ENCODE results near the gene TSPAN18. TPM values are rescaled to one million over a fixed set of nuclear protein-coding genes. Genes with fewer than 3 reads are reported as not detected.

TSPAN18 gene
- total RNA-seq, 4 donors from 2014 or later = 31.1 to 74.6 (median 34.7) TPM

DNA sequence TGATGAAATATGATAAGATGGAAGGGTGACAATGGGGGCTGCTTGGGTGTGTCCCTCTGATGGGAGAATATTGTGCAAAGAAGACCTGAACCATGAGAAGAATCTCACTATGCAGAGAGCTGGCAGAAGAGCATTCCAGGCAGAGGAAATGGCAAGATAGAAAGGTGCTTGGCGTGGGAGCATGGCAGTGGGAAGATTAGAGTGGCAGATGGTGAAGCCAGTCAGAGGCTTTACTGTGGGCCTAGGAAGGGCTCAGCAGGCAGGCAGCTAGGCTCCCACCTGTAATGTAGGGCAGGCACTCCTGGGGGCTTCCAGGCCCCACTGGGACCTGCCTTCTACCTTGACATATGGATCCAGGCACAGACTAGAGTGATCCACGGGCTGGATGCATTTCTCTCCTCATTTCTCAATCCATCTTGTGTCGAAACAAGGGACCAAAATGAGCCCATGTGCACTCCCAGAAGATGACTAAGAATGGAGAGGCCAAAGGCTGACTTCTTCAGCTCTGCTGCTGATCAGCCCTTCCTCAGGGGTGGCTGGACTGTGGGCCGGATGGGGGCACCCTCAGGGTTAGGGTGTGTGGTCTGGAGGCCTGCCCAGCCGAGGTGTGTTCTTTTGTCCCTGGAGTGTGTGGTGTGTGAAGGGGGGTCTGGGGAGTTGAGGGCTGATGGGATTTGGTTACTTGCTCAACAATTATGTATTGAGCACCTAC lies 88.3 kb downstream of the TSPAN18 start:
- H3K9me3 ChIP-seq = no peaks in the 10 kb centered on the region
- peak overlapping the region in 3 of 4 donors; percentile 5 to 43 (median 40) for H3K27ac ChIP-seq
- no peak for TF ChIP-seq POLR2A (IDR thresholded peaks at IDR 0.05)
- TF ChIP-seq, protein P1, sequence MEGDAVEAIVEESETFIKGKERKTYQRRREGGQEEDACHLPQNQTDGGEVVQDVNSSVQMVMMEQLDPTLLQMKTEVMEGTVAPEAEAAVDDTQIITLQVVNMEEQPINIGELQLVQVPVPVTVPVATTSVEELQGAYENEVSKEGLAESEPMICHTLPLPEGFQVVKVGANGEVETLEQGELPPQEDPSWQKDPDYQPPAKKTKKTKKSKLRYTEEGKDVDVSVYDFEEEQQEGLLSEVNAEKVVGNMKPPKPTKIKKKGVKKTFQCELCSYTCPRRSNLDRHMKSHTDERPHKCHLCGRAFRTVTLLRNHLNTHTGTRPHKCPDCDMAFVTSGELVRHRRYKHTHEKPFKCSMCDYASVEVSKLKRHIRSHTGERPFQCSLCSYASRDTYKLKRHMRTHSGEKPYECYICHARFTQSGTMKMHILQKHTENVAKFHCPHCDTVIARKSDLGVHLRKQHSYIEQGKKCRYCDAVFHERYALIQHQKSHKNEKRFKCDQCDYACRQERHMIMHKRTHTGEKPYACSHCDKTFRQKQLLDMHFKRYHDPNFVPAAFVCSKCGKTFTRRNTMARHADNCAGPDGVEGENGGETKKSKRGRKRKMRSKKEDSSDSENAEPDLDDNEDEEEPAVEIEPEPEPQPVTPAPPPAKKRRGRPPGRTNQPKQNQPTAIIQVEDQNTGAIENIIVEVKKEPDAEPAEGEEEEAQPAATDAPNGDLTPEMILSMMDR (IDR thresholded peaks at IDR 0.05) = no peak
- no peaks in the 10 kb centered on the region for H3K27me3 ChIP-seq
- WGBS, 2 donors (ENCODE audit: low coverage in 1 of 2) = 82 to 100% methylated on average over 1 to 2 of the region's 5 CpGs
- no peak overlapping the region for H3K4me3 ChIP-seq
- peak; percentile 20 for ATAC-seq
- peaks cover 0 to 97% (median 28%) of the 10 kb centered on the region in 3 donors for H3K4me1 ChIP-seq
- H3K36me3 ChIP-seq = no peaks in the 10 kb centered on the region

DNA sequence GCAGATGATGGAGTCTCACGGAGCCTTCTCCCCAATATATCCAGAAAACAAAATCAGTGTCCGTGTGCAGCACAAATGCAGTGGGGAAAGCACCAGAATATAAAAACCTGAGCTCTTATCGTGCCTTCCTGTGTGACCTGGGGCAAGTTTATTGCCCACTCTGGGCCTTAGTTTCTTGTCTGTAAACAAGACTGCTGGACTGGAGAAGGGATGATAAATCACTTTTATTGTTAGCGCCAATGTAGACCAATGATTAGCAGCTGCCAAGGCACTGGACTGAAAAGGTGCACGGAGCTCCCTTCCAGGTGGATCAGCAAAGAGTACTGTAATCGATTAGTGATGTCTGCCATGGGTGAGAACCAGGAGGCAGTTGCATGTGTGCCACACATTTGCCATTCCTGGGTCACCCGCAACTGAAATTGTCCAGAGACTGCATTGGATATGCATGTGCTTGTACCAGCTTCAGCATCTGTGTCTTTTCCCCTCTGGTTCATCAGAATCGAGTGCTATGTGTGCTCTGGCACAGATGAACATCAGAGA lies 89.2 kb downstream of the TSPAN18 start:
- WGBS, 2 donors (ENCODE audit: low coverage in 1 of 2) = 77 to 94% methylated on average over 5 to 8 of the region's 8 CpGs

DNA sequence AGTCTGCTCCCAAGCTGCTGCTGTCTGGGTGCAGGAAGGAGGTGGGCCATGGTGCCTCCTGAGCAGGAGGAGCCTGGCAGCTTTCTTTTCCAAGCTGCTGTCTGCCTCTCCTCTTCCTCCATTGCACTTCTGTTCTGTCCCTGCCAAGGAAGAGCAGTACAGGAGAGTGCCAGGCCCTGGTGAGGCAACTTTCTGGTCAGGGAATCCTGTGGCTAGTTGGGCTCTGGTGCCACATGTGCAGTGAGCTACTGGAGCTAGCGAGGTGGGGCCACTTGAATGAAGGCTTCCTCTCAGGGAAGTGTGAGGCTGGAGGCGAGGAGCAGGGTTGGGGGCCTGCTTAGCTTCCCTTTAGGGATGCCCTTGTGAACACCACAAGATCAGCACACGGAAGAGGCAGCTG lies 90.0 kb downstream of the TSPAN18 start:
- no peaks in the 10 kb centered on the region for H3K36me3 ChIP-seq
- no peak overlapping the region for H3K4me3 ChIP-seq
- TF ChIP-seq, protein P1 (IDR thresholded peaks at IDR 0.05) = no peak
- TF ChIP-seq POLR2A (IDR thresholded peaks at IDR 0.05) (no peak), EP300 (IDR thresholded peaks at IDR 0.05) (no peak), POLR2AphosphoS5 (IDR thresholded peaks at IDR 0.05) (no peak)
- peak overlapping the region in 3 of 4 donors; percentile 65 to 78 (median 74) for H3K27ac ChIP-seq
- H3K4me1 ChIP-seq = peaks cover 0 to 97% (median 27%) of the 10 kb centered on the region in 3 donors
- no peak for ATAC-seq
- H3K27me3 ChIP-seq = no peaks in the 10 kb centered on the region
- WGBS, 2 donors (ENCODE audit: low coverage in 1 of 2) = 100% methylated on average over 2 of the region's 3 CpGs; no CpG with 5 or more reads in 1 of the 2 donors
- no peaks in the 10 kb centered on the region for H3K9me3 ChIP-seq

More for the DNA sequence above, 89.2 kb downstream of the TSPAN18 start:
- Histone ChIP-seq H3K36me3 (no peaks in the 10 kb centered on the region), H3K4me1 (peaks cover 0 to 97% (median 28%) of the 10 kb centered on the region in 3 donors), H3K4me3 (no peak overlapping the region), H3K27ac (peak overlapping the region in 3 of 4 donors; percentile 65 to 78 (median 74)), H3K9me3 (no peaks in the 10 kb centered on the region), H3K27me3 (no peaks in the 10 kb centered on the region)
- ATAC-seq = no peak
- TF ChIP-seq POLR2AphosphoS5 (IDR thresholded peaks at IDR 0.05) = no peak
- no peak for TF ChIP-seq POLR2A (IDR thresholded peaks at IDR 0.05)
- TF ChIP-seq EP300 (IDR thresholded peaks at IDR 0.05) = no peak
- TF ChIP-seq, protein P1 (IDR thresholded peaks at IDR 0.05) = no peak

DNA sequence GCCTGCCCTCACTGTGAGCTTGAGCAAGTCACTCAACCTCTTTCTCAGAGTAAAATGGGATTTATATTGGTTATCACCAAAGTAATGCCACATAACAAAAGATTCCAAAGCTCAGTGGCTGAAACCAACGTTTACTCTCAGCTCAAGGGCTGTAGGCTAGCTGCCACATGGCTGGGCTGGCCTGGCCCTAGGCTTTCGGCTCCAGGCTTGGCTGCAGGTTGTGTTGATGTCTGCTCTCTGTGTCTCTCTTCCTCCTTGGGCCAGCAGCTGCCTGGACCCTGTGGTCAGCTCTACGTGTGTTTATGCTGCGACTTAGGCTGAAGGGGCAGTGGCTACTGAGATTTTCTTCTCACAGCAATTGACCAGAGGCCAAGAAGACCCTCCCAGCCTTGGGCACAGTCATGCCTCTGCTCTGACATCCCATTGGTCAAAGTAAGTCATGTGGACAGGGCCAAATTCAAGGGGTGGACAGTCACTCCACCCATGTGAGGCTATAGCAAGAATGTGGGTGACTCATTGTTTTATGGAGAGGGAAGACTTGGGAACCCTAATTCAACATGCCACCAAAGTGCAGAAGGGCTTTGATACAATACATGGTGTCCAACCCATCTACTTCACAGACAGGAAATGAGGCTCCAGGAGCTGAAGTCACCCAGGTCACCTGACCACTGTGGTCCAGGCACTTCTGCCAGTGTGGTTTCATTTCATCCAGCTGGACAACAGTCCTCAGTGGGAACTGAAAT lies 90.6 kb downstream of the TSPAN18 start:
- H3K4me1 ChIP-seq = peaks cover 0 to 94% (median 23%) of the 10 kb centered on the region in 3 donors
- no peaks in the 10 kb centered on the region for H3K9me3 ChIP-seq
- WGBS, 2 donors (ENCODE audit: low coverage in 1 of 2) = 13% methylated on average over 2 of the region's 4 CpGs; no CpG with 5 or more reads in 1 of the 2 donors
- peak; percentile 40 for ATAC-seq
- H3K27me3 ChIP-seq = no peaks in the 10 kb centered on the region
- H3K4me3 ChIP-seq = no peak overlapping the region
- H3K27ac ChIP-seq = peak overlapping the region in 3 of 4 donors; percentile 65 to 78 (median 74)
- TF ChIP-seq, protein P1 (IDR thresholded peaks at IDR 0.05) = no peak
- TF ChIP-seq POLR2A (IDR thresholded peaks at IDR 0.05) = no peak
- no peak for TF ChIP-seq EP300 (IDR thresholded peaks at IDR 0.05)
- no peak for TF ChIP-seq POLR2AphosphoS5 (IDR thresholded peaks at IDR 0.05)
- H3K36me3 ChIP-seq = no peaks in the 10 kb centered on the region

Data from gastroesophageal sphincter (tissue), 4 donors.